ENCODE measurements around the gene PCDHA1. TPM values are rescaled to one million over a fixed set of nuclear protein-coding genes. Genes with fewer than 3 reads are reported as not detected.

PCDHA1 gene
- total and polyA plus RNA-seq, 2 experiments from 2014 or later: 0.29 TPM; not detected in 1

GRCh38 chr5:140996060-140996459, 210.1 kb downstream of the PCDHA1 start:
- Histone ChIP-seq H3K4me1 (ENCODE audit: low read depth) (peaks cover 25% of the 10 kb centered on the region), H3K27me3 (no peaks in the 10 kb centered on the region), H3K9me3 (ENCODE audit: low read depth) (no peaks in the 10 kb centered on the region), H3K36me3 (no peaks in the 10 kb centered on the region), H3K27ac (peak overlapping the region; percentile 40), H3K4me3 (no peak overlapping the region)
- no peak for TF ChIP-seq CTCF (IDR thresholded peaks at IDR 0.05; ENCODE audit: low read depth, low read length)
- DNase-seq (ENCODE audit: low read depth in 1 of 2, low spot score in 1 of 2): peak; percentile 21 to 59

- no peak overlapping the region for H3K27ac ChIP-seq
- DNase-seq (ENCODE audit: low read depth in 1 of 2, low spot score in 1 of 2): no peak
- H3K36me3 ChIP-seq: no peaks in the 10 kb centered on the region
- H3K4me1 ChIP-seq (ENCODE audit: low read depth): peaks cover 32% of the 10 kb centered on the region
- no peaks in the 10 kb centered on the region for H3K9me3 ChIP-seq (ENCODE audit: low read depth)
- no peaks in the 10 kb centered on the region for H3K27me3 ChIP-seq
- TF ChIP-seq CTCF (IDR thresholded peaks at IDR 0.05; ENCODE audit: low read depth, low read length): no peak
- no peak overlapping the region for H3K4me3 ChIP-seq
Observed at GRCh38 chr5:140998921-140999410, 213.0 kb downstream of the PCDHA1 start.

- H3K4me3 ChIP-seq: peak overlapping the region; percentile 9
- peaks cover 31% of the 10 kb centered on the region for H3K4me1 ChIP-seq (ENCODE audit: low read depth)
- TF ChIP-seq CTCF (IDR thresholded peaks at IDR 0.05; ENCODE audit: low read depth, low read length): no peak
- peak in 1 of 2 donors; percentile 11 for DNase-seq (ENCODE audit: low read depth in 1 of 2, low spot score in 1 of 2)
- H3K27me3 ChIP-seq: no peaks in the 10 kb centered on the region
- H3K9me3 ChIP-seq (ENCODE audit: low read depth): no peaks in the 10 kb centered on the region
- H3K36me3 ChIP-seq: no peaks in the 10 kb centered on the region
- H3K27ac ChIP-seq: no peak overlapping the region
Observed at GRCh38 chr5:141001446-141001843, 215.5 kb downstream of the PCDHA1 start.

- Histone ChIP-seq H3K27me3 (no peaks in the 10 kb centered on the region), H3K27ac (no peak overlapping the region), H3K4me1 (ENCODE audit: low read depth) (peaks cover 30% of the 10 kb centered on the region), H3K36me3 (no peaks in the 10 kb centered on the region), H3K9me3 (ENCODE audit: low read depth) (no peaks in the 10 kb centered on the region), H3K4me3 (peak overlapping the region; percentile 9)
- no peak for TF ChIP-seq CTCF (IDR thresholded peaks at IDR 0.05; ENCODE audit: low read depth, low read length)
- peak; percentile 6 to 55 for DNase-seq (ENCODE audit: low read depth in 1 of 2, low spot score in 1 of 2)
Observed at GRCh38 chr5:141001844-141002604, 216.1 kb downstream of the PCDHA1 start.

- Histone ChIP-seq H3K27ac (no peak overlapping the region), H3K4me3 (no peak overlapping the region)
Observed at GRCh38 chr5:141002605-141002965, 216.6 kb downstream of the PCDHA1 start.

More at GRCh38 chr5:141002605-141002965, 216.6 kb downstream of the PCDHA1 start:
- no peak for TF ChIP-seq CTCF (IDR thresholded peaks at IDR 0.05; ENCODE audit: low read depth, low read length)
- H3K36me3 ChIP-seq: no peaks in the 10 kb centered on the region
- H3K4me1 ChIP-seq (ENCODE audit: low read depth): peaks cover 30% of the 10 kb centered on the region
- no peaks in the 10 kb centered on the region for H3K27me3 ChIP-seq
- DNase-seq (ENCODE audit: low read depth in 1 of 2, low spot score in 1 of 2): no peak
- no peaks in the 10 kb centered on the region for H3K9me3 ChIP-seq (ENCODE audit: low read depth)
